Erythroblast (primary cell): ENCODE data around the gene UBR7.

ENCODE experiments used
- GATA1 ChIP-seq: IDR thresholded peaks from 2 replicates; pipeline ENCODE4 v1.6.1; 2011; ENCODE audit warnings: low read depth, mild to moderate bottlenecking, control low read depth, low read length, moderate library complexity
- POLR2A ChIP-seq: IDR thresholded peaks from 2 replicates; pipeline ENCODE4 v1.6.1; 2011; ENCODE audit warnings: mild to moderate bottlenecking, low read length

DNA sequence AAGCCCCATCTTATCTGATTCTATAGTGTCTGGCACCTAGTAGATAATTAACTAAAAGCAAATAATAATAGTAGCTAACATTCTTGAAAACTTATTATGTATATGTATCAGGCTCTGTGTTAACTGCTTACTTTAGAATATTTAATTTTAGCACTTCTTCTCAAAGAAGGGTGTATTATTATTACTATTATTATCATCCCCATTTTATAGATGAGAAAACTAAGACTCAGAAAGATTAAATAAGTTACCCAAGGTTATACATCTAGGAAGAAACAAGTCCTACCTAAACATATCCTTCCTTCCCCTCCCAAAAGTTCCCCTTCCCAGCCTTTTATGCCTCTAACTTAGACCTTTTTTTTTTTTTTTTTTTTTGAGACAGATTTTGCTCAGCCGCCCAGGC is 61.4 kb downstream of the UBR7 start:
- no peak for TF ChIP-seq POLR2A
- no peak for TF ChIP-seq GATA1
